Measurements from ENCODE around the gene LILRA5. TPM values are rescaled to one million over a fixed set of nuclear protein-coding genes. Genes with fewer than 3 reads are reported as not detected.

Gene LILRA5
- total and polyA plus RNA-seq, 10 of the 15 experiments (the other 5 are each of a cell fraction or from before 2014, with no cell fraction given) = 0.05 to 1.2 (median 0.36) TPM; not detected in 4

DNA sequence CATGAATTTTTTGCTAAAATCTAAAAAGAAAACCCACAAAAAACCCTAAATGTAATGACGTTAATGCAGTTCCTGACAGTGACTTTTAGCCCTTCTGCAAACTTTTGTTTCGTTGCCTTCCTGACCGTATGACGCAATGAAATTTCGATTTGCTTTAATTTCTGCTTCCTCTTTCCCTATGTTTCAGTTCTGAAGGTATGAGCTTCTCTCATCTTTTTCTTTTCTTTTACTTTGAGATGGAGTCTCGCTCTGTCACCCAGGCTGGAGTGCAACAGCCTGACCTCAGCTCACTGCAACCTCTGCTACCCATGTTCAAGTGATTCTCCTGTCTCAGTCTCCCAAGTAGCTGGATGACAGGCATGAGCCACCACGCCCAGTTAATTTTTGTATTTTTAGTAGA is 6.1 kb upstream of the LILRA5 start (continued):
- TF ChIP-seq, protein P1, sequence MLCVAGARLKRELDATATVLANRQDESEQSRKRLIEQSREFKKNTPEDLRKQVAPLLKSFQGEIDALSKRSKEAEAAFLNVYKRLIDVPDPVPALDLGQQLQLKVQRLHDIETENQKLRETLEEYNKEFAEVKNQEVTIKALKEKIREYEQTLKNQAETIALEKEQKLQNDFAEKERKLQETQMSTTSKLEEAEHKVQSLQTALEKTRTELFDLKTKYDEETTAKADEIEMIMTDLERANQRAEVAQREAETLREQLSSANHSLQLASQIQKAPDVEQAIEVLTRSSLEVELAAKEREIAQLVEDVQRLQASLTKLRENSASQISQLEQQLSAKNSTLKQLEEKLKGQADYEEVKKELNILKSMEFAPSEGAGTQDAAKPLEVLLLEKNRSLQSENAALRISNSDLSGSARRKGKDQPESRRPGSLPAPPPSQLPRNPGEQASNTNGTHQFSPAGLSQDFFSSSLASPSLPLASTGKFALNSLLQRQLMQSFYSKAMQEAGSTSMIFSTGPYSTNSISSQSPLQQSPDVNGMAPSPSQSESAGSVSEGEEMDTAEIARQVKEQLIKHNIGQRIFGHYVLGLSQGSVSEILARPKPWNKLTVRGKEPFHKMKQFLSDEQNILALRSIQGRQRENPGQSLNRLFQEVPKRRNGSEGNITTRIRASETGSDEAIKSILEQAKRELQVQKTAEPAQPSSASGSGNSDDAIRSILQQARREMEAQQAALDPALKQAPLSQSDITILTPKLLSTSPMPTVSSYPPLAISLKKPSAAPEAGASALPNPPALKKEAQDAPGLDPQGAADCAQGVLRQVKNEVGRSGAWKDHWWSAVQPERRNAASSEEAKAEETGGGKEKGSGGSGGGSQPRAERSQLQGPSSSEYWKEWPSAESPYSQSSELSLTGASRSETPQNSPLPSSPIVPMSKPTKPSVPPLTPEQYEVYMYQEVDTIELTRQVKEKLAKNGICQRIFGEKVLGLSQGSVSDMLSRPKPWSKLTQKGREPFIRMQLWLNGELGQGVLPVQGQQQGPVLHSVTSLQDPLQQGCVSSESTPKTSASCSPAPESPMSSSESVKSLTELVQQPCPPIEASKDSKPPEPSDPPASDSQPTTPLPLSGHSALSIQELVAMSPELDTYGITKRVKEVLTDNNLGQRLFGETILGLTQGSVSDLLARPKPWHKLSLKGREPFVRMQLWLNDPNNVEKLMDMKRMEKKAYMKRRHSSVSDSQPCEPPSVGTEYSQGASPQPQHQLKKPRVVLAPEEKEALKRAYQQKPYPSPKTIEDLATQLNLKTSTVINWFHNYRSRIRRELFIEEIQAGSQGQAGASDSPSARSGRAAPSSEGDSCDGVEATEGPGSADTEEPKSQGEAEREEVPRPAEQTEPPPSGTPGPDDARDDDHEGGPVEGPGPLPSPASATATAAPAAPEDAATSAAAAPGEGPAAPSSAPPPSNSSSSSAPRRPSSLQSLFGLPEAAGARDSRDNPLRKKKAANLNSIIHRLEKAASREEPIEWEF (IDR thresholded peaks at IDR 0.05; ENCODE audit: insufficient replicate concordance, low read depth, low read length) = no peak
- no peak for TF ChIP-seq PML (IDR thresholded peaks at IDR 0.05; ENCODE audit: low read length)
- no peak for TF ChIP-seq HDAC6 (IDR thresholded peaks at IDR 0.05; ENCODE audit: unreplicated experiment)
- no peak for TF ChIP-seq SREBF1 (IDR thresholded peaks at IDR 0.05; ENCODE audit: low read length)
- TF ChIP-seq IRF4 (IDR thresholded peaks at IDR 0.05; ENCODE audit: low read depth, low read length) = no peak
- no peak for TF ChIP-seq EGR1 (IDR thresholded peaks at IDR 0.05; ENCODE audit: borderline replicate concordance in 1 of 2, low read depth in 2 of 2, low read length in 2 of 2)
- peak; percentile 81 for TF ChIP-seq CREM (IDR thresholded peaks at IDR 0.05; ENCODE audit: low read depth)
- no peak for TF ChIP-seq JUND (IDR thresholded peaks at IDR 0.05; ENCODE audit: low read depth, low read length)
- TF ChIP-seq, protein P2, sequence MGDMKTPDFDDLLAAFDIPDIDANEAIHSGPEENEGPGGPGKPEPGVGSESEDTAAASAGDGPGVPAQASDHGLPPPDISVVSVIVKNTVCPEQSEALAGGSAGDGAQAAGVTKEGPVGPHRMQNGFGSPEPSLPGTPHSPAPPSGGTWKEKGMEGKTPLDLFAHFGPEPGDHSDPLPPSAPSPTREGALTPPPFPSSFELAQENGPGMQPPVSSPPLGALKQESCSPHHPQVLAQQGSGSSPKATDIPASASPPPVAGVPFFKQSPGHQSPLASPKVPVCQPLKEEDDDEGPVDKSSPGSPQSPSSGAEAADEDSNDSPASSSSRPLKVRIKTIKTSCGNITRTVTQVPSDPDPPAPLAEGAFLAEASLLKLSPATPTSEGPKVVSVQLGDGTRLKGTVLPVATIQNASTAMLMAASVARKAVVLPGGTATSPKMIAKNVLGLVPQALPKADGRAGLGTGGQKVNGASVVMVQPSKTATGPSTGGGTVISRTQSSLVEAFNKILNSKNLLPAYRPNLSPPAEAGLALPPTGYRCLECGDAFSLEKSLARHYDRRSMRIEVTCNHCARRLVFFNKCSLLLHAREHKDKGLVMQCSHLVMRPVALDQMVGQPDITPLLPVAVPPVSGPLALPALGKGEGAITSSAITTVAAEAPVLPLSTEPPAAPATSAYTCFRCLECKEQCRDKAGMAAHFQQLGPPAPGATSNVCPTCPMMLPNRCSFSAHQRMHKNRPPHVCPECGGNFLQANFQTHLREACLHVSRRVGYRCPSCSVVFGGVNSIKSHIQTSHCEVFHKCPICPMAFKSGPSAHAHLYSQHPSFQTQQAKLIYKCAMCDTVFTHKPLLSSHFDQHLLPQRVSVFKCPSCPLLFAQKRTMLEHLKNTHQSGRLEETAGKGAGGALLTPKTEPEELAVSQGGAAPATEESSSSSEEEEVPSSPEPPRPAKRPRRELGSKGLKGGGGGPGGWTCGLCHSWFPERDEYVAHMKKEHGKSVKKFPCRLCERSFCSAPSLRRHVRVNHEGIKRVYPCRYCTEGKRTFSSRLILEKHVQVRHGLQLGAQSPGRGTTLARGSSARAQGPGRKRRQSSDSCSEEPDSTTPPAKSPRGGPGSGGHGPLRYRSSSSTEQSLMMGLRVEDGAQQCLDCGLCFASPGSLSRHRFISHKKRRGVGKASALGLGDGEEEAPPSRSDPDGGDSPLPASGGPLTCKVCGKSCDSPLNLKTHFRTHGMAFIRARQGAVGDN (IDR thresholded peaks at IDR 0.05) = no peak
- no peak for TF ChIP-seq ZNF622 (IDR thresholded peaks at IDR 0.05)
- TF ChIP-seq SUPT20H (IDR thresholded peaks at IDR 0.05; ENCODE audit: borderline replicate concordance, control insufficient read depth, low read depth, low read length) = no peak
- TF ChIP-seq ETV6 (conservative IDR thresholded peaks at IDR 0.05 in 1 of 2, IDR thresholded peaks at IDR 0.05 in 1 of 2; ENCODE audit: borderline replicate concordance in 1 of 2, low read depth in 1 of 2) = no peak
- no peak for TF ChIP-seq SMC3 (IDR thresholded peaks at IDR 0.05; ENCODE audit: borderline replicate concordance, low read length)
- TF ChIP-seq HCFC1 (IDR thresholded peaks at IDR 0.05; ENCODE audit: low read length) = no peak
- TF ChIP-seq RB1 (IDR thresholded peaks at IDR 0.05; ENCODE audit: borderline replicate concordance) = no peak
